ENCODE measurements around the gene METAP2. TPM values are rescaled to one million over a fixed set of nuclear protein-coding genes. Genes with fewer than 3 reads are reported as not detected.

The METAP2 gene
- total RNA-seq, 1 experiment from 2014 or later: 121 TPM

Small RNAs within 50 kb of the gene (small RNA-seq; reads per million reads assigned to genes)
- 0 reads per million in 2 experiments for gene RNU6-735P

Other genes starting within 250 kb of the METAP2 start
- gene USP44, start 77.3 kb downstream of the METAP2 start, total RNA-seq (2014; rRNA removed; shearing (Covaris generic)): 0.21 and 0.45 TPM in 2 replicates